ENCODE measurements around the gene SIRT4.
A peak's percentile ranks its signal among the peaks of the same experiment; 100 is the strongest.
"Not testable (repeated sequence)": the region's sequence is repeated elsewhere in the genome, so short reads cannot be mapped to it uniquely, and the experiment has no call there.

Gene SIRT4

GRCh38 chr12:120336392-120336791 lies 34.3 kb downstream of the SIRT4 start:
- not testable (repeated sequence) for DNase-seq

GRCh38 chr12:120337730-120338129 lies 35.6 kb downstream of the SIRT4 start:
- no peak for DNase-seq

- no peak for DNase-seq
These were observed 37.1 kb downstream of the SIRT4 start for GRCh38 chr12:120339256-120339655.

GRCh38 chr12:120342175-120343038 lies 40.3 kb downstream of the SIRT4 start:
- no peak for DNase-seq

- DNase-seq, result no peak
These were observed 41.0 kb downstream of the SIRT4 start for GRCh38 chr12:120343039-120343537.

- no peak for DNase-seq
These were observed 41.6 kb downstream of the SIRT4 start for GRCh38 chr12:120343692-120344091.

- no peak for DNase-seq
These were observed 43.9 kb downstream of the SIRT4 start for GRCh38 chr12:120346031-120346430.

GRCh38 chr12:120346681-120347080 lies 44.6 kb downstream of the SIRT4 start:
- no peak for DNase-seq

- DNase-seq, result no peak
These were observed 45.6 kb downstream of the SIRT4 start for GRCh38 chr12:120347766-120348165.

GRCh38 chr12:120350576-120351350 lies 48.6 kb downstream of the SIRT4 start:
- DNase-seq, result no peak

GRCh38 chr12:120352117-120352516 lies 50.0 kb downstream of the SIRT4 start:
- no peak for DNase-seq

GRCh38 chr12:120353136-120353535 lies 51.0 kb downstream of the SIRT4 start:
- DNase-seq, result no peak

GRCh38 chr12:120353556-120354317 lies 51.6 kb downstream of the SIRT4 start:
- DNase-seq, result no peak

- peak; percentile 80 for DNase-seq
These were observed 54.5 kb downstream of the SIRT4 start for GRCh38 chr12:120356567-120357030.

- no peak for DNase-seq
These were observed 55.0 kb downstream of the SIRT4 start for GRCh38 chr12:120357104-120357503.

- DNase-seq, result no peak
These were observed 56.4 kb downstream of the SIRT4 start for GRCh38 chr12:120358412-120359100.

- no peak for DNase-seq
These were observed 57.0 kb downstream of the SIRT4 start for GRCh38 chr12:120359128-120359527.

- no peak for DNase-seq
These were observed 59.5 kb downstream of the SIRT4 start for GRCh38 chr12:120361506-120362208.
